K562 (cell line): ENCODE results near the gene NUP85. TPM values are rescaled to one million over a fixed set of nuclear protein-coding genes. Genes with fewer than 3 reads are reported as not detected.

ENCODE experiments used
- CHD2 ChIP-seq: IDR thresholded peaks from 2 replicates; pipeline ENCODE4 v1.6.1; 2011; ENCODE audit warnings: low read depth, low read length
- DIDO1 ChIP-seq: fragments of 450-650 bp; IDR thresholded peaks from 2 replicates; pipeline ENCODE4 v1.6.1; 2016; ENCODE audit warnings: low read depth, missing biosample characterization, missing genetic modification characterization
- ERF ChIP-seq: fragments of 450-650 bp; formaldehyde crosslinking; IDR thresholded peaks from 2 replicates; pipeline ENCODE4 v1.4.0; 2020; ENCODE audit warnings: mild to moderate bottlenecking, mixed read lengths
- KLF6 ChIP-seq: fragments of 250-450 bp; sonication (Bioruptor Pico); IDR thresholded peaks from 2 replicates; pipeline ENCODE4 v1.4.0; 2020; ENCODE audit warnings: mild to moderate bottlenecking, moderate library complexity, borderline replicate concordance
- MAFF ChIP-seq: IDR thresholded peaks from 2 replicates; pipeline ENCODE4 v1.6.1; 2012; ENCODE audit warnings: low read length, improper control_type of control experiment
- PTTG1 ChIP-seq: fragments of 450-650 bp; IDR thresholded peaks from 2 replicates; pipeline ENCODE4 v1.6.1; 2016; ENCODE audit warnings: low read depth, mild to moderate bottlenecking, missing genetic modification characterization, missing compliant biosample characterization
- RBM25 ChIP-seq: fragments of 200-400 bp; formaldehyde crosslinking; IDR thresholded peaks from 2 replicates; pipeline ENCODE4 v1.6.1; 2018; ENCODE audit warnings: low read length, low read depth, moderate library complexity; ENCODE audit not compliant: severe bottlenecking
- SIN3B ChIP-seq: fragments of 450-650 bp; IDR thresholded peaks from 2 replicates; pipeline ENCODE4 v1.6.1; 2017; ENCODE audit warnings: low read depth, mild to moderate bottlenecking, moderate library complexity
- SOX6 ChIP-seq: fragments of 450-650 bp; IDR thresholded peaks from 2 replicates; pipeline ENCODE4 v1.6.1; 2014; ENCODE audit warnings: mild to moderate bottlenecking
- SRSF1 ChIP-seq: fragments of 200-400 bp; formaldehyde crosslinking; IDR thresholded peaks from 2 replicates; pipeline ENCODE4 v1.6.1; 2017; ENCODE audit warnings: mild to moderate bottlenecking, low read depth, low read length, moderate library complexity
- ZNF507 ChIP-seq: conservative IDR thresholded peaks from 2 replicates; pipeline ENCODE4 v1.6.1; 2017; ENCODE audit warnings: missing genetic modification characterization, missing compliant biosample characterization
- ZZZ3 ChIP-seq: fragments of 450-650 bp; IDR thresholded peaks from 2 replicates; pipeline ENCODE4 v1.6.1; 2016; ENCODE audit warnings: antibody characterized with exemption, mild to moderate bottlenecking, moderate library complexity
- polyA plus RNA-seq, 8 experiments: library from polyadenylated mRNA; depleted of rRNA in 4 of 8; stranded (reverse) in 5 of 8; unstranded in 3 of 8; fragments of >200 nt; fragmentation: Nextera tagmentation in 2 of 8; fragmentation: Illumina TruSeq in 1 of 8; extraction: Ambion mirVana in 2 of 8; extraction: Trizol in 1 of 8; gene quantifications; 2 replicates each; pipeline versions ENCODE4 v1.2.1 to v1.2.3, GENCODE V29; 2011 to 2014; ENCODE audit warnings: inconsistent platforms in 1 of 8, missing spikeins in 1 of 8
- total RNA-seq, 7 experiments: library from RNA; depleted of rRNA in 6 of 7; stranded (reverse); fragments of >200 nt in 6 of 7; fragmentation: Illumina TruSeq in 2 of 7; extraction: Trizol in 2 of 7; gene quantifications; 2 replicates each; pipeline versions ENCODE4 v1.2.1 to v1.2.3, GENCODE V29; 2011 to 2021; ENCODE audit warnings: low replicate concordance in 1 of 7
- TF ChIP-seq, protein P1 (sequence below), 2 experiments: fragments of 450-650 bp in 1 of 2; sonication (generic) in 1 of 2; formaldehyde crosslinking; conservative IDR thresholded peaks; 2 replicates each; pipeline versions ENCODE4 v1.4.0 to v1.8.1; 2020 to 2022; ENCODE audit warnings: mild to moderate bottlenecking in 1 of 2, missing genetic modification reagents in 1 of 2
- TF ChIP-seq, protein P2 (sequence below): fragments of 450-650 bp; IDR thresholded peaks from 2 replicates; pipeline ENCODE4 v1.7.0; 2016; ENCODE audit warnings: borderline replicate concordance
- TF ChIP-seq, protein P3 (sequence below): fragments of 200-400 bp; formaldehyde crosslinking; IDR thresholded peaks from 2 replicates; pipeline ENCODE4 v1.6.1; 2017; ENCODE audit warnings: mild to moderate bottlenecking, low read depth, low read length, moderate library complexity

Gene NUP85
- total and polyA plus RNA-seq, 9 of the 15 experiments (the other 6 are each of a cell fraction or from before 2014, with no cell fraction given), result 50.2 to 177 (median 110) TPM

DNA sequence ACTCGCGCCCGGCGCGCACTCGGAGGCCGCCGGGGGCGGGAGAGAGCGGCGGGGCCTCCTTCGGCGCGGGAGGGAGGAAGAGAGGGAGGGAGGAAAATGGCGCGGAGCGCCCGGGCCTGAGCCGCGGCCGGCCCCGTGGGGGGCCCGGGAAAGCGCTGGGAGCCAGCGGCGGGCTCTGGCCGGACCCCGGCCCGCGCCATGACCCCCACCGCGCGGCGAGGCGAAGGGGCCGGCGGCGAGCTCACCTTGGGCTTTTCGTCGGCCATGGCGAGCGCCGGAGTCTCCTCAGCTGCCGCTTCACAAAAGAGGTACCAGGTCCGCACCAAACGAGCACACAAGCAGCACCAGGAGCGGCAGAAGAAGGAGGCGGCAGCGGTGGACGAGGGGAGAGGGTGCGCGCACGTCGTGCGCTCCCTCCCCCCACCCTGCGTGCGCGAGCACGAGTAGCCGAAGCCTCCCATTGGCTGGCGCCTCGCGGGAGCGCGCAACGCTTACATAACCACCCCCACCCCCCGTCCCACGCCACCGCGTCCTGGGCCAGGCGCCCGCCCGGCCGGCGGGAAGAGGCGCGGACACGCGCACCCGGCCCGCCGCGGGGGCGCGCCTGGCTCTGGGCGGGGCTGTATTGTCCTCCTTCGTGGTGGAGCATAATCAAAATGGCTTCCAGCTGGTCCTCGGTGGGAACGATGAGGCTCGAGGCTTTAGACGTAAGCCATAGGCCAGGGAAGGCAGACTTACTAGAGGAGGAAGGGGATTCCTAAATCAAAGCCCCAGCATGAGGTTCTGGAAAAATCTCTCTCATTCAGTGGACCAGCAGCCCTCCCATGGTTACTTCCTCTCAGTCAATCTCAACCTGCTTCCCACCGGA lies 22.7 kb upstream of the NUP85 start, which contains the start of gene SUMO2 (continued):
- TF ChIP-seq KLF6 (CRISPR knock-in tag) (peak; percentile 79; the same call in 1 of the 2 replicates), RBM25 (peak; percentile 88), ZNF507 (tag) (no peak), CHD2 (0 out of 2 replicates have a peak, but pooled peaks have one; percentile 49), ZZZ3 (no peak), MAFF (no peak), SIN3B (peak; percentile 66; the same call in 1 of the 2 replicates), SOX6 (peak; percentile 51), DIDO1 (tag) (no peak), ERF (CRISPR knock-in tag) (peak; percentile 42), SRSF1 (no peak), PTTG1 (tag) (peak; percentile 81)
- TF ChIP-seq, protein P1, sequence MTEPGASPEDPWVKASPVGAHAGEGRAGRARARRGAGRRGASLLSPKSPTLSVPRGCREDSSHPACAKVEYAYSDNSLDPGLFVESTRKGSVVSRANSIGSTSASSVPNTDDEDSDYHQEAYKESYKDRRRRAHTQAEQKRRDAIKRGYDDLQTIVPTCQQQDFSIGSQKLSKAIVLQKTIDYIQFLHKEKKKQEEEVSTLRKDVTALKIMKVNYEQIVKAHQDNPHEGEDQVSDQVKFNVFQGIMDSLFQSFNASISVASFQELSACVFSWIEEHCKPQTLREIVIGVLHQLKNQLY (CRISPR knock-in tag; conservative IDR thresholded peaks at IDR 0.05), result peak in 1 of 2 experiments; percentile 30; a peak in 1 of 4 replicates
- TF ChIP-seq, protein P2, sequence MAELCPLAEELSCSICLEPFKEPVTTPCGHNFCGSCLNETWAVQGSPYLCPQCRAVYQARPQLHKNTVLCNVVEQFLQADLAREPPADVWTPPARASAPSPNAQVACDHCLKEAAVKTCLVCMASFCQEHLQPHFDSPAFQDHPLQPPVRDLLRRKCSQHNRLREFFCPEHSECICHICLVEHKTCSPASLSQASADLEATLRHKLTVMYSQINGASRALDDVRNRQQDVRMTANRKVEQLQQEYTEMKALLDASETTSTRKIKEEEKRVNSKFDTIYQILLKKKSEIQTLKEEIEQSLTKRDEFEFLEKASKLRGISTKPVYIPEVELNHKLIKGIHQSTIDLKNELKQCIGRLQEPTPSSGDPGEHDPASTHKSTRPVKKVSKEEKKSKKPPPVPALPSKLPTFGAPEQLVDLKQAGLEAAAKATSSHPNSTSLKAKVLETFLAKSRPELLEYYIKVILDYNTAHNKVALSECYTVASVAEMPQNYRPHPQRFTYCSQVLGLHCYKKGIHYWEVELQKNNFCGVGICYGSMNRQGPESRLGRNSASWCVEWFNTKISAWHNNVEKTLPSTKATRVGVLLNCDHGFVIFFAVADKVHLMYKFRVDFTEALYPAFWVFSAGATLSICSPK, result no peak
- TF ChIP-seq, protein P3, sequence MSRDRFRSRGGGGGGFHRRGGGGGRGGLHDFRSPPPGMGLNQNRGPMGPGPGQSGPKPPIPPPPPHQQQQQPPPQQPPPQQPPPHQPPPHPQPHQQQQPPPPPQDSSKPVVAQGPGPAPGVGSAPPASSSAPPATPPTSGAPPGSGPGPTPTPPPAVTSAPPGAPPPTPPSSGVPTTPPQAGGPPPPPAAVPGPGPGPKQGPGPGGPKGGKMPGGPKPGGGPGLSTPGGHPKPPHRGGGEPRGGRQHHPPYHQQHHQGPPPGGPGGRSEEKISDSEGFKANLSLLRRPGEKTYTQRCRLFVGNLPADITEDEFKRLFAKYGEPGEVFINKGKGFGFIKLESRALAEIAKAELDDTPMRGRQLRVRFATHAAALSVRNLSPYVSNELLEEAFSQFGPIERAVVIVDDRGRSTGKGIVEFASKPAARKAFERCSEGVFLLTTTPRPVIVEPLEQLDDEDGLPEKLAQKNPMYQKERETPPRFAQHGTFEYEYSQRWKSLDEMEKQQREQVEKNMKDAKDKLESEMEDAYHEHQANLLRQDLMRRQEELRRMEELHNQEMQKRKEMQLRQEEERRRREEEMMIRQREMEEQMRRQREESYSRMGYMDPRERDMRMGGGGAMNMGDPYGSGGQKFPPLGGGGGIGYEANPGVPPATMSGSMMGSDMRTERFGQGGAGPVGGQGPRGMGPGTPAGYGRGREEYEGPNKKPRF, result no peak
